NOMO-1 treated with DMSO at 0.1 percent for 48 hours (cell line): Measurements from ENCODE around the gene OGG1.

Experiments
- DNase-seq: peaks from one replicate; lab custom pipeline; 2025; ENCODE audit not compliant: unreplicated experiment; lab: John Stamatoyannopoulos, UW

The OGG1 gene

GRCh38 chr3:9782770-9783169 is 33.0 kb downstream of the OGG1 start:
- peak; percentile 19 for DNase-seq

GRCh38 chr3:9783954-9784353 is 34.2 kb downstream of the OGG1 start:
- no peak for DNase-seq

DNA sequence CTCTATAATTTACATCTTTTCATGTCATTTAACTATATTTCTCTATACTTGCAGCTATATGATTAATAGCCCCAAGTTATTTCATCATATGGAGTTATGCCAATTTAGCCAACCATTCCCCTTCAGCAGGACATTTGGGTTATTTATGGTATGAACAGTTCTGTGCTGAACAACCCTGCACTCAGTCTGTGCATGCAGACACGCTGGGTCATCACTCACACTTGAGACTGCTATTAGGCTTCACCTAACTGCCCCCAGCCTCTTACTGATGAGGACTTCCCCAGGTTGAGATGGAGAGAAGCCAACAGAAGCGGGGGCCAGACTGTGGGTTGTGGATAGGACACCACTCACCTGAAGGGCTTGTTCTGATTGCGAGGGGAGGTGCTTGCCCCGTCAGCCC is 35.2 kb downstream of the OGG1 start:
- peak; percentile 13 for DNase-seq

GRCh38 chr3:9785602-9786001 is 35.9 kb downstream of the OGG1 start:
- no peak for DNase-seq

GRCh38 chr3:9786209-9786739 is 36.5 kb downstream of the OGG1 start:
- DNase-seq, result no peak

DNA sequence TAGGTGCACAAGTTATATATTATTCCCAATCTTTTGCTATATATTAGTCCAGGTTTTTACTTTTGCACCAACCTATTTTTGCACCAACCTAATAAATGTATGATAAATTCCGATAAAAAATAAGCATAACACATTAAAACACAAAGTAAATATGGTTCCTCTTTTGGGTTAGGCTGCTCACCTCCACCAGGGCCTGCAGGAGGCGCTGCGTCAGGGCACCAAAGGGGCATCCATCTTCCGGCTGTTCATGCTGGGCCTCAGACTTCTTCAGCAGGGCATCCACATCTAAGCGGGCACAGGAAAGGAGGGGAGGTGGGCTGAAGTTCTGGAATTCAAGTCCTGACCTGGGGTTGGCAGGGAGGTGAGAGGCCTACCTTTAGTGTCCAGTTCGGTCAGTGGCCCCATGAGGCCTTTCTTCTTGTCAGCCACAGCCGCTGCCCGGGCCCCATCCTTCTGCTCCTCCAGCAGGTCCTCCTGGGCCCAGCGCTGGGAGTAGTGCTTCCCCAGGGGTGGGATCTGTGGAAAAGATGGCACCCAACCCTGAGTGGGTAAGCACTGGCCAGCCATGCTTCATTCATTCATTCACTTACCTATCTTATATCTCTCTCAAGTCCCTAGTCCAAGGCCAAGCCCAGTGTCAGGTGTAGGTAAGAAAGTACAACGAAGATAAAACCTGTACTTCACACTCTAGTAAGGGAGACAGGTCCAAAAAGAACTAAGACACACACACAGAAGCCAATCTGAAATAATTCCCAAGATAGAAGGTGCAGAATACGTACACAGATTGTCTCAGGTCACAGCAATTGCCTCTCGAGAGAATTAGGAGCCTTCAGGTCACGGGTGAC is 37.3 kb downstream of the OGG1 start:
- DNase-seq, result peak; percentile 18

DNA sequence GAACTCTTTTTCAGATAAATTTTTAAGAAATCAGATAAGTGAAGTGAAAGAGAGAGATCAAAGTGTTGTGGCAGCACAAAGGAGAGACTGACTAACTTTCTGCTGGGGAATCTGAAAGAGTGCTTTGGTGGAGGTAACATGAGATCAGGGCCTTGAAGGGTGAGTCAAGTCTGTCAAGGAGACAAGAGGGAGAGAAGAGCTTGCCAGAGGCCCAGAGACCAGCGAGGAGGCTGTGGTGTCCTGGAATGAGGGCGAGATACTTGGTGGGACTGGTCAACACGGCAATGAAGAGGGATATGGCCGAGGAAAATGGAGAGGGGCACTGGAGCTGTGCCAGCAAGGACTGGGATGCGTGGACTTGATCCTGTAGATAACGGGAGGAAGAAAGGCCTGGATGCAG is 38.0 kb downstream of the OGG1 start:
- DNase-seq, result no peak

- DNase-seq, result no peak
Measured at GRCh38 chr3:9791127-9791526, 41.4 kb downstream of the OGG1 start.

DNA sequence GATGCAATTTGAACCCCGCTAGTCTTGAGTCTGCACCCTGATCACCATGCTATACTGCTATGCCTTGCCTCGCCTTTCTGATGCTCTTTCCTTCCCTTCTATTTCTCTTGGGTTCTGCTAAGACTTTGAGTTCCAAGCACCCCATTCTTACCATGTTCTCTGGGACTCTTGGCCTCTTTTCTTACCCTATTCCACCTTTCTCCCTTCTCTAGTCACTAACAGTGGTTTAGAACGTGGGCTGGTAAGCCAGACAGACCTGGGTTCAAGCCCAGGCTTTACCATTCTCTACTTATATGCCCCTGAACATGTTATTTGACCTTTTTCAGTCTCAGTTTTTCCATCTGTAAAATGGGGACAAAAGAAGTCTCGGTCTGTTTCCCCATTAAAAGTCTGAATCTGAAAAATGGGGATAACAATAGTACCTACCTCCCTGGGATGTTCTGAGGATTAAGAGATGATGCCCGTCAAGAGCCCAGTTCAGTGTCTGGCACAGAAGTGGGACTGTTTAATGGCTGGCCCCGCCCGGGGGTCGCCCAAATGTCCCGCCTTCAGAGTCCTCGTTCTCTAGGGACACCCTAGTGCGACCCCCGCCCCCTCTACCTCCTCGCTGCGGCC is 42.1 kb downstream of the OGG1 start:
- no peak for DNase-seq

GRCh38 chr3:9792405-9793160 is 42.8 kb downstream of the OGG1 start, which contains the start of the genes ARPC4 and TADA3:
Gene ARPC4 (plus strand): TSS chr3:9793082. CDS start chr3:9793122, 40 bp downstream.
Gene TADA3 (minus strand): TSS chr3:9792473. CDS start chr3:9791466, 1,007 bp downstream.
- peak; percentile 97 for DNase-seq

DNA sequence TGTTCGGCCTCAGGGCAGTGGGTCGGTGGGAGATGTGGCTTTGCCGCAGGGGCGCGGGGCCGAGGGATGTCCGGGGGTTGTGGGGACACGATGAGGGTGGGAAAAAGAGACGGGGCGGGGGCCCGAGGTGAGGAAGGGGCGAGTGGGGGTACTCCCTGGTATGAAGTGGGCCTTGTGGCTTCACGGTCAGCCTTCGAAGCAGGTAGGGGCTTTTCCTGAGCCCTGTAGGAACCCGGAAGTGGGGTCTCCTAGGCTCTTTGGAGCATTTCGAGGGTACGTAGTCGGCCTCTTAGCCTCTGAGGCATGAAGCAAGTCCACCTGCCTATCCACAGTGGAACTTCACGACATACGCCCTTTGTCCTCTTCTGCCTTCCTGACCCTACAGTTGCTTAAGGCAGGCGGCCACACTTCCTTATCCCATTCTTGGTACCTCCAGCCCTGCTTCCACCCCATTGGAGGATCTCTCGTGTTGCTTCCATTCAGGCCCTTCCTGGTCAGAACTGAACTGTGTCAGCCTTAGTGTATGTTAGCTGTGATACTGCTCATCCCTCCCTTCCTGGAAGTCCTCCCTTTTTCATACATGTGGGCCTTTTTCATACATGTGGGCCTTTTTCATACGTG is 43.5 kb downstream of the OGG1 start:
- peak; percentile 73 for DNase-seq

GRCh38 chr3:9794400-9794799 is 44.6 kb downstream of the OGG1 start:
- DNase-seq, result no peak

DNA sequence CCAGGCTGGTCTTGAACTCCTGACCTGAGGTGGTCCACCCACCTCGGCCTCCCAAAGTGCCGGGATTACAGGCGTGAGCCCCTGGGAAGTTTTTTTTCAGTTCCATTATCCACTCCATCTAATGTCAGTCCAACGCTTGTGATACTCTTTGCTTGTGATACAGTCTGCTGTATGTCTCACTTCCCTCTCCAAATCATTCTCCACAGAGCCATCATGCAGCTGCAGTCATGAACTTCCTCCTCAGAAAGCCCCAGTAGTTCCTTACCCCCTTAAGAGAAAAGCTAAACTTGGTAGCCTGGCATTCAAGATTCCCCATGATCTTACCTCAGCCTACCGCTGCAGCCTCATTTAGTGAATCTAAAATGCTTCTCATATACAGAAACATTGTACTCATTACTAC is 45.5 kb downstream of the OGG1 start:
- peak; percentile 51 for DNase-seq

DNA sequence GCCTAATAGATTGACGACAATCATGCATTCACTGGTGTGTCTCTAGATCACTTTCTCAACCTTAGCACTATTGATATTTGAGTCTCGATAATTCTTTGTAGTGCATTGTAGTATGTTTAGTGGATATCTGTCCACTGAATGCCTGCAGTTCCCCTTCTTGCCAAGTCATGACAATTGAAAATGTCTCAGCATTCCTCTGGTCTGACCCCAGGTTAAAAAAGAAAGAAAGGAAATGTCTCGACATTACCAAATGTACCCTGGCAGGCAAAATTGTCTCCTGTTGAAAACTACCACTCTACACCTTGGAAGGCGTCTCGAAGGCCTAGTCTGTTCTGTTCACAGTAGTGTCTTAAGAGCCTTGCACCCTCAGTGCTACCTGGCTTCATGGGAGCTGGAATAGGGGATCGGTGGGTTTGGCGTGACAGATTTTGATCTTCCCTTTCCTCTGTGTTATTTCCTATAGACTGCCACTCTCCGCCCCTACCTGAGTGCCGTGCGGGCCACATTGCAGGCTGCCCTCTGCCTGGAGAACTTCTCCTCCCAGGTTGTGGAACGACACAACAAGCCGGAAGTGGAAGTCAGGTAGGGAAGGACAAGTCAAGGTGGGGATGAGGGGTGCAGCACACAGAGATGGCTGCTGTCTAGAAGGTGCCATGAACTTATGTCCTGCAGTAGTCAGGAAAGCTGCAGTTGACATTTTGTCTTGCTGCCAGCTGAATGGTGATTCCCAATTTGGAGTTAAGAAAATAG is 47.6 kb downstream of the OGG1 start:
- no peak for DNase-seq

DNA sequence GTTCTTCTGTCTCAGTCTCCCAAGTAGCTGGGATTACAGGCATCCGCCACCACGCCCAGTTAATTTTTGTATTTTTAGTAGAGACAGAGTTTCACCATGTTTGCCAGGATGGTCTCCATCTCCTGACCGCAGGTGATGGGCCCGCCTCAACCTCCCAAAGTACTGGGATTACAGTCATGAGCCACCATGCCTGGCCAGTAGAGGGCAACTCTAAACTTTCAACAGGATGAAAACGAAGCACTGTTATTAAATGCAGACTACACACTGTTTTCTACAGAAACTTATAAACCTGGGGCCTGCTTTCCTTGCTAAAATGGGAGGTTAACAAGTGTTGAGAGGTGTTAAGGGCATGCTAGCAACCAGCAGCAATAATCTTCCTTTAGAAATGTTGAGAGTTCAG is 50.8 kb downstream of the OGG1 start:
- DNase-seq, result no peak

DNA sequence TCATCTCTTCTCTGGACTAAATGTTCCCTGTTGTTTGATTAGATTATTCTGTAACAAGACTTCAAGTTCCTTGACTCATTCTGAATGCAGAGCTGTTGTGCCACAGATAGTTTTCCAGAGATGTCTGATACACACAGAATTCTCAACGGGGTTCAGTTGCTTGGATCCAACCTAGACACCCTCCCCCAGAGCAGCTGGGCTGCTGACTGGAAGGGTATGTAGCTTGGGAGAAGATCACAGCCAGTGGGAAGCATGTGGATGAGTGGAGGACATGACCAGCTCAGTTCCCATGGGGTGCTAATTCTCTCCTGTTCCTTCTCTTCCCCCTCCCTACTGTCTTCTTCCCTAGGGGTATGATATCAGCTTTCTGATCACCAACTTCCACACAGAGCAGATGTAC is 53.7 kb downstream of the OGG1 start:
- DNase-seq, result no peak

DNA sequence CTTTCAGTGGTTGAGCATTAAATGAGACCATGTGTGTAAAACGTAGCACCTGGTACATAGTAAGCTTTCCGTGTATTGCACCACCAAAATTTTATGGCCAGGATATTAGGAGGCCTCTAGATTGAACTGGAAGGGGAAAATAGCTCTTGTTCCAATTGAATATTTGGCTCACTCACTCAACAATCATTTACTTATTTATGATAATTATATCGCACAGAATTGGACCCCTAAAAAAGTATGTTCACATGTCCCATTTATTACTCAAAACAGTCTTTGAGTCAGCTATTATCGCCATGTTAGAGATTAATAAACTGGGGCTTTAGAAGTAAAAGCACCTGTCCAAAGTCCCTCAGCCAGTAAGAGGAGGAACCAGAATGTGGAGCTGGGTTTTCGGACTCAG is 55.2 kb downstream of the OGG1 start:
- no peak for DNase-seq

- no peak for DNase-seq
Measured at GRCh38 chr3:9806137-9806536, 56.4 kb downstream of the OGG1 start.
